A549 (cell line): ENCODE measurements around the gene PRKAR1B. TPM values are rescaled to one million over a fixed set of nuclear protein-coding genes. Genes with fewer than 3 reads are reported as not detected.

Source experiments
- ATAC-seq, 2 experiments: fragments of 200-7000 bp in 1 of 2; fragments of >200 bp in 1 of 2; cut with Nextera tagmentation in 1 of 2; cut with Tn5 transposase in 1 of 2; 3 replicates each; pipeline versions ENCODE4 v1.8.0 to v1.9.1; 2018 to 2020; ENCODE audit warnings: mild to moderate bottlenecking in 1 of 2, moderate library complexity in 1 of 2
- CTCF ChIA-PET: fragments of 300-600 bp; sonication (Branson Sonifier 250); formaldehyde crosslinking; extraction: SDS; loops from one replicate; lab custom pipeline; 2021; ENCODE audit warnings: antibody characterized with exemption, inconsistent platforms; lab: Yijun Ruan, JAX
- POLR2A ChIA-PET: fragments of 350-600 bp; formaldehyde crosslinking; extraction: SDS; loops from one replicate; lab custom pipeline; 2021; ENCODE audit warnings: antibody characterized with exemption, inconsistent platforms; lab: Yijun Ruan, JAX
- DNase-seq, 2 experiments: peaks; one replicate each; pipeline versions ENCODE4 v3.0.0 to v3.0.0-alpha.2; 2011 to 2016; ENCODE audit warnings: low read depth in 1 of 2, low spot score in 1 of 2
- FAIRE-seq: peaks from 2 replicates; lab custom pipeline; 2011; peaks lifted over from hg19 to GRCh38; lab: Jason Lieb, UNC
- H3K27ac ChIP-seq, 2 experiments: fragments of >200 bp; sonication (Bioruptor Twin); formaldehyde crosslinking; 3 replicates each; pipeline ENCODE4 v1.5.1; 2016 to 2017
- H3K4me1 ChIP-seq: fragments of >200 bp; sonication (Bioruptor Twin); formaldehyde crosslinking; 3 replicates; pipeline ENCODE4 v1.6.1; 2016
- H3K4me2 ChIP-seq: fragments of >200 bp; sonication (Bioruptor Twin); formaldehyde crosslinking; 3 replicates; pipeline ENCODE4 v1.6.1; 2016
- H3K4me3 ChIP-seq: fragments of >200 bp; sonication (Bioruptor Twin); formaldehyde crosslinking; 3 replicates; pipeline ENCODE4 v1.5.1; 2016
- H3K9me3 ChIP-seq: fragments of >200 bp; sonication (Bioruptor Twin); formaldehyde crosslinking; 3 replicates; pipeline ENCODE4 v1.6.1; 2016
- BCL3 ChIP-seq: fragments of >200 bp; sonication (Bioruptor Twin); formaldehyde crosslinking; IDR thresholded peaks from 3 replicates; pipeline ENCODE4 v1.6.1; 2016
- CEBPB ChIP-seq, 2 experiments: fragments of >200 bp in 1 of 2; sonication (Bioruptor Twin) in 1 of 2; formaldehyde crosslinking in 1 of 2; IDR thresholded peaks; 2 replicates each; pipeline ENCODE4 v1.6.1; 2012 to 2016
- CHD4 ChIP-seq: fragments of 200-600 bp; sonication (generic); IDR thresholded peaks from 2 replicates; pipeline ENCODE4 v1.6.1; 2016; ENCODE audit warnings: antibody characterized with exemption, mild to moderate bottlenecking, borderline replicate concordance
- EHMT2 ChIP-seq: fragments of 200-600 bp; sonication (generic); IDR thresholded peaks from 2 replicates; pipeline ENCODE4 v1.6.1; 2016; ENCODE audit warnings: antibody characterized with exemption, low read depth, mild to moderate bottlenecking, moderate library complexity
- EP300 ChIP-seq, 2 experiments: fragments of >200 bp; sonication (Bioruptor Twin); formaldehyde crosslinking; IDR thresholded peaks; 2 replicates in 1 of 2; 3 replicates in 1 of 2; pipeline ENCODE4 v1.6.1; 2016 to 2017
- ESRRA ChIP-seq: fragments of 150-350 bp; IDR thresholded peaks from 2 replicates; pipeline ENCODE4 v1.6.1; 2014; ENCODE audit warnings: mild to moderate bottlenecking, low read length, borderline replicate concordance
- FOSL2 ChIP-seq, 2 experiments: fragments of 450-650 bp in 1 of 2; fragments of >200 bp in 1 of 2; sonication (Bioruptor Twin) in 1 of 2; formaldehyde crosslinking; IDR thresholded peaks; 2 replicates each; pipeline versions ENCODE4 v1.5.0 to v1.6.1; 2016 to 2020; ENCODE audit warnings: mild to moderate bottlenecking in 1 of 2, moderate library complexity in 1 of 2
- GATA3 ChIP-seq: IDR thresholded peaks from 2 replicates; pipeline ENCODE4 v1.6.1; 2012; ENCODE audit warnings: borderline replicate concordance
- HOXB13 ChIP-seq: fragments of 250-450 bp; sonication (Bioruptor Pico); IDR thresholded peaks from 2 replicates; pipeline ENCODE4 v1.5.0; 2020; ENCODE audit warnings: low read depth, mild to moderate bottlenecking, moderate library complexity
- KDM1A ChIP-seq: fragments of 200-600 bp; sonication (generic); IDR thresholded peaks from 2 replicates; pipeline ENCODE4 v1.6.1; 2016; ENCODE audit warnings: low read depth, mild to moderate bottlenecking
- KDM5A ChIP-seq: fragments of 200-600 bp; sonication (generic); IDR thresholded peaks from 2 replicates; pipeline ENCODE4 v1.6.1; 2016; ENCODE audit warnings: antibody characterized with exemption, mild to moderate bottlenecking
- MAFK ChIP-seq: fragments of 450-650 bp; IDR thresholded peaks from 2 replicates; pipeline ENCODE4 v1.6.1; 2014; ENCODE audit not compliant: partially characterized antibody
- MAZ ChIP-seq: fragments of 150-350 bp; IDR thresholded peaks from 2 replicates; pipeline ENCODE4 v1.6.1; 2014; ENCODE audit warnings: antibody characterized with exemption, low read depth, low read length, borderline replicate concordance
- MYC ChIP-seq: IDR thresholded peaks from 2 replicates; pipeline ENCODE4 v1.6.1; 2012; ENCODE audit warnings: mild to moderate bottlenecking, inconsistent platforms, low read length, improper control_type of control experiment, borderline replicate concordance
- NFE2L2 ChIP-seq: fragments of 150-350 bp; conservative IDR thresholded peaks from 2 replicates; pipeline ENCODE4 v1.6.1; 2014; ENCODE audit warnings: low read length
- POLR2A ChIP-seq: IDR thresholded peaks from 2 replicates; pipeline ENCODE4 v1.6.1; 2012; ENCODE audit warnings: mild to moderate bottlenecking, low read length
- POLR2AphosphoS2 ChIP-seq: conservative IDR thresholded peaks from 2 replicates; pipeline ENCODE4 v1.6.1; 2012; ENCODE audit warnings: low read length, improper control_type of control experiment, inconsistent platforms
- RARB ChIP-seq: fragments of 250-450 bp; sonication (Bioruptor Pico); IDR thresholded peaks from 2 replicates; pipeline ENCODE4 v1.8.0; 2021; ENCODE audit warnings: mild to moderate bottlenecking, moderate library complexity
- RNF2 ChIP-seq: fragments of 200-600 bp; sonication (generic); IDR thresholded peaks from 2 replicates; pipeline ENCODE4 v1.6.1; 2016; ENCODE audit warnings: low read depth, mild to moderate bottlenecking, antibody characterized with exemption, moderate library complexity, borderline replicate concordance
- SMC3 ChIP-seq: fragments of >200 bp; sonication (Bioruptor Twin); formaldehyde crosslinking; IDR thresholded peaks from 3 replicates; pipeline ENCODE4 v1.6.1; 2018; ENCODE audit warnings: inconsistent platforms
- TP53 ChIP-seq: fragments of 250-450 bp; sonication (Bioruptor Pico); IDR thresholded peaks from 2 replicates; pipeline ENCODE4 v1.5.0; 2021; ENCODE audit warnings: mild to moderate bottlenecking, moderate library complexity
- ZC3H11A ChIP-seq: fragments of 450-650 bp; IDR thresholded peaks from 2 replicates; pipeline ENCODE4 v1.6.1; 2014; ENCODE audit warnings: antibody characterized with exemption, mild to moderate bottlenecking
- ZNF302 ChIP-seq: fragments of 250-450 bp; sonication (Bioruptor Pico); IDR thresholded peaks from 2 replicates; pipeline ENCODE4 v1.9.0; 2021; ENCODE audit warnings: inconsistent platforms, mild to moderate bottlenecking, moderate library complexity
- ZSCAN20 ChIP-seq: fragments of 250-450 bp; sonication (Bioruptor Pico); IDR thresholded peaks from 2 replicates; pipeline ENCODE4 v1.8.0; 2022; ENCODE audit warnings: mild to moderate bottlenecking, moderate library complexity
- WGBS: methylation state at CpG from one replicate; pipeline ENCODE4 v1.1.6; 2017; ENCODE audit errors: missing lambda C conversion rate; 5-methylcytosine and 5-hydroxymethylcytosine counted together
- polyA plus RNA-seq, 4 experiments: library from polyadenylated mRNA; depleted of rRNA in 3 of 4; stranded (reverse); fragments of >200 nt; fragmentation: RNase III in 1 of 4; extraction: RNeasy Plus Mini Kit Qiagen cat#74134 plus additional on column Dnase treatment in 1 of 4; gene quantifications; 2 replicates in 3 of 4; 3 replicates in 1 of 4; pipeline ENCODE4 v1.2.3, GENCODE V29; 2011 to 2017
- TF ChIP-seq, protein P1 (sequence below): fragments of 450-650 bp; IDR thresholded peaks from 2 replicates; pipeline ENCODE4 v1.6.1; 2014; ENCODE audit warnings: antibody characterized with exemption

The PRKAR1B gene
- polyA plus RNA-seq, 2 of the 4 experiments (the other 2 are of a cell fraction) = 10.1 to 33.7 TPM

GRCh38 chr7:673681-674453 is 53.2 kb downstream of the PRKAR1B start:
- DNase-seq (no peak), ATAC-seq (no peak), FAIRE-seq (no peak)

GRCh38 chr7:672891-673290 is 54.2 kb downstream of the PRKAR1B start:
- no peak overlapping the region for H3K4me2 ChIP-seq
- CTCF ChIA-PET = interaction anchor here (1.2 kb wide), 1 partner anchor 340 kb away, joined by 3 read pairs; no protein-coding TSS in a partner anchor
- H3K4me1 ChIP-seq = no peaks in the 10 kb centered on the region
- no peak for FAIRE-seq
- ATAC-seq = no peak
- 92% methylated on average over 8 of the region's 8 CpGs for WGBS
- H3K4me3 ChIP-seq = no peak overlapping the region
- POLR2A ChIA-PET = no interaction called here
- TF ChIP-seq CEBPB (IDR thresholded peaks at IDR 0.05) (no peak), EP300 (IDR thresholded peaks at IDR 0.05) (no peak)
- TF ChIP-seq, all 56 proteins: peak for 0
- no peak overlapping the region for H3K27ac ChIP-seq
- H3K9me3 ChIP-seq = no peaks in the 10 kb centered on the region
- no peak for DNase-seq

More at GRCh38 chr7:673681-674453, 53.2 kb downstream of the PRKAR1B start:
- ChIA-PET POLR2A (no interaction called here), CTCF (interaction anchor here (1.2 kb wide), 1 partner anchor 341 kb away, joined by 3 read pairs; no protein-coding TSS in a partner anchor)
- 92% methylated on average over 13 of the region's 13 CpGs for WGBS
- Histone ChIP-seq H3K4me2 (no peak overlapping the region), H3K4me3 (no peak overlapping the region), H3K4me1 (no peaks in the 10 kb centered on the region), H3K9me3 (no peaks in the 10 kb centered on the region), H3K27ac (no peak overlapping the region)
- TF ChIP-seq EP300 (IDR thresholded peaks at IDR 0.05) = no peak
- no peak for TF ChIP-seq RARB
- no peak for TF ChIP-seq RNF2
- no peak for TF ChIP-seq POLR2AphosphoS2
- TF ChIP-seq MAFK = no peak
- TF ChIP-seq MAZ = no peak
- no peak for TF ChIP-seq KDM1A
- no peak for TF ChIP-seq ZNF302 (CRISPR knock-in tag)
- no peak for TF ChIP-seq BCL3
- no peak for TF ChIP-seq ESRRA
- TF ChIP-seq EHMT2 = no peak

GRCh38 chr7:671415-672042 is 55.6 kb downstream of the PRKAR1B start:
- WGBS = 85% methylated on average over 10 of the region's 10 CpGs
- no peak for FAIRE-seq
- Histone ChIP-seq H3K9me3 (no peaks in the 10 kb centered on the region), H3K27ac (no peak overlapping the region), H3K4me1 (no peaks in the 10 kb centered on the region), H3K4me2 (no peak overlapping the region), H3K4me3 (no peak overlapping the region)
- no peak for DNase-seq
- no peak for ATAC-seq
- TF ChIP-seq NFE2L2 = no peak
- TF ChIP-seq POLR2A = no peak
- TF ChIP-seq TP53 = no peak
- no peak for TF ChIP-seq CHD4
- no peak for TF ChIP-seq ZC3H11A
- no peak for TF ChIP-seq RARB
- TF ChIP-seq, protein P1, sequence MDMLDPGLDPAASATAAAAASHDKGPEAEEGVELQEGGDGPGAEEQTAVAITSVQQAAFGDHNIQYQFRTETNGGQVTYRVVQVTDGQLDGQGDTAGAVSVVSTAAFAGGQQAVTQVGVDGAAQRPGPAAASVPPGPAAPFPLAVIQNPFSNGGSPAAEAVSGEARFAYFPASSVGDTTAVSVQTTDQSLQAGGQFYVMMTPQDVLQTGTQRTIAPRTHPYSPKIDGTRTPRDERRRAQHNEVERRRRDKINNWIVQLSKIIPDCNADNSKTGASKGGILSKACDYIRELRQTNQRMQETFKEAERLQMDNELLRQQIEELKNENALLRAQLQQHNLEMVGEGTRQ = no peak
- no peak for TF ChIP-seq KDM5A
- no peak for TF ChIP-seq ZSCAN20 (CRISPR knock-in tag)
- no peak for TF ChIP-seq BCL3
- TF ChIP-seq CEBPB (IDR thresholded peaks at IDR 0.05) = no peak
- no peak for TF ChIP-seq ZNF302 (CRISPR knock-in tag)
- TF ChIP-seq SMC3 = no peak
- TF ChIP-seq FOSL2 (IDR thresholded peaks at IDR 0.05) = no peak
- no peak for TF ChIP-seq FOSL2 (CRISPR knock-in tag; IDR thresholded peaks at IDR 0.05)
- no peak for TF ChIP-seq MYC
- TF ChIP-seq GATA3 = no peak
- no peak for TF ChIP-seq MAFK
- no peak for TF ChIP-seq HOXB13 (CRISPR knock-in tag)
- ChIA-PET CTCF (no interaction called here), POLR2A (no interaction called here)
